Gastrocnemius medialis (tissue), 4 donors: ENCODE measurements around the gene ID2. TPM values are rescaled to one million over a fixed set of nuclear protein-coding genes. Genes with fewer than 3 reads are reported as not detected.

Experiments used
- ATAC-seq, 2 donors: fragments of 150-250 bp; one replicate each; pipeline ENCODE4 v1.9.1; 2016
- DNase-seq, 2 donors: peaks; one replicate each; pipeline ENCODE4 v3.0.0-alpha.2; 2019
- H3K27ac ChIP-seq, 4 donors: fragments of 200-600 bp; sonication (generic); 1 replicate in 1 of 4; 2 replicates in 3 of 4; pipeline ENCODE4 v1.5.1; 2016 to 2018; ENCODE audit warnings: mild to moderate bottlenecking in 2 of 4, moderate library complexity in 1 of 4
- H3K27me3 ChIP-seq, 3 donors: fragments of 200-600 bp; sonication (generic) in 2 of 3; 1 replicate in 1 of 3; 2 replicates in 2 of 3; pipeline versions ENCODE4 v1.5.1 to v1.6.0; 2016 to 2019; ENCODE audit warnings: mild to moderate bottlenecking in 1 of 3, moderate library complexity in 1 of 3
- H3K36me3 ChIP-seq, 2 donors: fragments of 200-600 bp; sonication (generic) in 1 of 2; one replicate each; pipeline ENCODE4 v1.5.1; 2017 to 2018
- H3K4me1 ChIP-seq, 2 donors: fragments of 200-600 bp; sonication (generic) in 1 of 2; one replicate each; pipeline ENCODE4 v1.5.1; 2016 to 2017; ENCODE audit warnings: mild to moderate bottlenecking in 2 of 2
- H3K4me3 ChIP-seq, 4 donors: fragments of 200-600 bp; sonication (generic) in 3 of 4; 1 replicate in 1 of 4; 2 replicates in 3 of 4; pipeline ENCODE4 v1.5.1; 2016 to 2019; ENCODE audit warnings: mild to moderate bottlenecking in 2 of 4
- H3K9me3 ChIP-seq, 3 donors: fragments of 200-600 bp; sonication (generic) in 2 of 3; 1 replicate in 1 of 3; 2 replicates in 2 of 3; pipeline ENCODE4 v1.5.1; 2016 to 2019
- POLR2A ChIP-seq, 2 donors: fragments of 450-650 bp; IDR thresholded peaks; one replicate each; pipeline ENCODE4 v1.6.1; 2017; ENCODE audit warnings: antibody characterized with exemption in 2 of 2, mild to moderate bottlenecking in 2 of 2, moderate library complexity in 2 of 2
- in situ Hi-C, 4 donors: fragments of 200-750 bp; cut with MboI; loops; one replicate each; pipeline versions ENCODE4 v1.15.0 to v1.8.0; 2017; ENCODE audit warnings: low sequenced_read_pairs in 4 of 4
- intact Hi-C: fragments of 100-400 bp; cut with DNase I; formaldehyde crosslinking; loops from one replicate; pipeline ENCODE4 v1.15.1; 2023; ENCODE audit warnings: low total_unique reads
- total RNA-seq, 4 donors: library from RNA; depleted of rRNA; stranded (reverse); fragments of >200 nt; gene quantifications; one replicate each; pipeline versions ENCODE4 v1.1.0 to v1.2.3, GENCODE V29; 2016
- TF ChIP-seq, protein P1 (sequence below), 5 experiments: fragments of 450-650 bp in 3 of 5; fragments of 200-600 bp in 2 of 5; sonication (generic) in 2 of 5; IDR thresholded peaks in 4 of 5; conservative IDR thresholded peaks in 1 of 5; 1 replicate in 4 of 5; 2 replicates in 1 of 5; pipeline ENCODE4 v1.5.1; 2016 to 2019; ENCODE audit warnings: antibody characterized with exemption in 5 of 5, mild to moderate bottlenecking in 3 of 5, moderate library complexity in 3 of 5

Gene ID2
- total RNA-seq, 4 donors from 2014 or later: 16.6 to 35.9 (median 27.4) TPM

DNA sequence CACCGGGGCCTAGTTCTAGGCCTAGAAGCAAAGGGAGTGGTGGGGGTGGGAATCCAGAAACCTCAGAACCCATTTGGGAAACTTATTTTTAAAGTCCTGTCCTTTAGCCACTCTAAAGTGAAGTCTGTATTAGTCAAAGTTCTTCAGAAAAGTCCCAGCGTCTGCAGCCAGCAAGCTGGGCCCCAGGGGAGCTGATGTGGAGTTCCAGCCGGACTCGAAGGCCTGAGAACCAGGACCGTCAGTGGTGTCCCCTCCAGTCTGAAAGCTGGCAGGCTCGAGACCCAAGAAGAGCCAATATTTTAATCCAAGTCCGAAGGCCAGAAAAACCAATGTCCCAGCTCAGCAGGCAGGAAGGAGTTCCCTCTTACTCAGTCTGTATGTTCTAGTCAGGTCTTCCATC, 32.4 kb downstream of the ID2 start:
- H3K27ac ChIP-seq: no peak overlapping the region
- no peaks in the 10 kb centered on the region for H3K9me3 ChIP-seq
- no peak overlapping the region for H3K4me3 ChIP-seq
- ATAC-seq (peak in 1 of 2 donors; percentile 27), DNase-seq (no peak)
- TF ChIP-seq, protein P1, sequence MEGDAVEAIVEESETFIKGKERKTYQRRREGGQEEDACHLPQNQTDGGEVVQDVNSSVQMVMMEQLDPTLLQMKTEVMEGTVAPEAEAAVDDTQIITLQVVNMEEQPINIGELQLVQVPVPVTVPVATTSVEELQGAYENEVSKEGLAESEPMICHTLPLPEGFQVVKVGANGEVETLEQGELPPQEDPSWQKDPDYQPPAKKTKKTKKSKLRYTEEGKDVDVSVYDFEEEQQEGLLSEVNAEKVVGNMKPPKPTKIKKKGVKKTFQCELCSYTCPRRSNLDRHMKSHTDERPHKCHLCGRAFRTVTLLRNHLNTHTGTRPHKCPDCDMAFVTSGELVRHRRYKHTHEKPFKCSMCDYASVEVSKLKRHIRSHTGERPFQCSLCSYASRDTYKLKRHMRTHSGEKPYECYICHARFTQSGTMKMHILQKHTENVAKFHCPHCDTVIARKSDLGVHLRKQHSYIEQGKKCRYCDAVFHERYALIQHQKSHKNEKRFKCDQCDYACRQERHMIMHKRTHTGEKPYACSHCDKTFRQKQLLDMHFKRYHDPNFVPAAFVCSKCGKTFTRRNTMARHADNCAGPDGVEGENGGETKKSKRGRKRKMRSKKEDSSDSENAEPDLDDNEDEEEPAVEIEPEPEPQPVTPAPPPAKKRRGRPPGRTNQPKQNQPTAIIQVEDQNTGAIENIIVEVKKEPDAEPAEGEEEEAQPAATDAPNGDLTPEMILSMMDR (IDR thresholded peaks at IDR 0.05 in 4 of 5, conservative IDR thresholded peaks at IDR 0.05 in 1 of 5): no peak
- no peak for TF ChIP-seq POLR2A (IDR thresholded peaks at IDR 0.05)
- intact Hi-C loops: no loop called here
- H3K36me3 ChIP-seq: no peaks in the 10 kb centered on the region
- no peaks in the 10 kb centered on the region for H3K4me1 ChIP-seq
- no peaks in the 10 kb centered on the region for H3K27me3 ChIP-seq
- in situ Hi-C loops: no loop called here

DNA sequence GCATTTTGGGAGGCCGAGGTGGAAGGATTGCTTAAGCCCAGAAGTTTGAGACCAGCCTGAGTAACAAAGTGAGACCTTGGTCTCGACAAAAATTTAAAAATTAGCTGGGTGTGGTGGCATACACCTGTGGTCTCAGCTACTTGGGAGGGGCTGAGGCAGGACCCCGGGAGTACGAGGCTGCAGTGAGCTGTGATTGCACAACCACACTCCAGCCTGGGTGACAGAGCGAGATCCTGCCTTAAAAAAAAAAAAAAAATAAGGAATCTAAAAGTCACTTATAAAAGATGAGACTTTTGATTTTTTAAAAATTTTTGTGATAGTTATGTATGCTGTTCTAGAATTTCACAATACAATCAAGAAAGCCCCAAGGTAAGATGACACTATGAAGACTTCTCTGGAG, 33.1 kb downstream of the ID2 start:
- ATAC-seq (no peak), DNase-seq (no peak)
- H3K27me3 ChIP-seq: no peaks in the 10 kb centered on the region

DNA sequence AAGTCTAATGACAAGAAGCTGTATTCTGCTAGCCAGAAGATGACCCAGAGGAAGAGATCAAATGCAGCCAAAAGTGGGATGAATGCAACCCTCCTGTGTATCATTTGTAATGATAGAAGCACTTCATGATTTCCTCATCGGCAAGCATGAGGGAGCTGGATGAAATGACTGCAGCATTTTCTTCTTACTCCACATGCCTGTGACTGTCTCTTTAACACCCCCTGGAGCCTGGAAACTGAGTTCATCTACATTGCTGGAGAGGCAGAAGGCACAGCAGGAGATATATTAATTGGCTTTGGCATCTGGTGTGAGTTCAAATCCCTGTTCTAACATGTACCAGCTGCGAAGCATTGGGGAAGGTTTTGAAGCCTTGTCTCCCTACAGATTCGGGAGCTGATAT, 37.7 kb downstream of the ID2 start:
- Histone ChIP-seq H3K9me3 (no peaks in the 10 kb centered on the region), H3K4me3 (no peak overlapping the region), H3K36me3 (no peaks in the 10 kb centered on the region), H3K27me3 (no peaks in the 10 kb centered on the region), H3K27ac (no peak overlapping the region), H3K4me1 (no peaks in the 10 kb centered on the region)
- in situ Hi-C loops (no loop called here), intact Hi-C loops (no loop called here)
- ATAC-seq: peak in 1 of 2 donors; percentile 39
- DNase-seq: no peak
- no peak for TF ChIP-seq POLR2A (IDR thresholded peaks at IDR 0.05)
- TF ChIP-seq, protein P1 (IDR thresholded peaks at IDR 0.05 in 4 of 5, conservative IDR thresholded peaks at IDR 0.05 in 1 of 5): no peak

More for the DNA sequence above, 33.1 kb downstream of the ID2 start:
- H3K4me3 ChIP-seq: no peak overlapping the region
- in situ Hi-C loops (no loop called here), intact Hi-C loops (no loop called here)
- no peaks in the 10 kb centered on the region for H3K36me3 ChIP-seq
- no peak overlapping the region for H3K27ac ChIP-seq
- no peaks in the 10 kb centered on the region for H3K9me3 ChIP-seq
- TF ChIP-seq, protein P1 (IDR thresholded peaks at IDR 0.05 in 4 of 5, conservative IDR thresholded peaks at IDR 0.05 in 1 of 5): no peak
- TF ChIP-seq POLR2A (IDR thresholded peaks at IDR 0.05): no peak
- no peaks in the 10 kb centered on the region for H3K4me1 ChIP-seq

DNA sequence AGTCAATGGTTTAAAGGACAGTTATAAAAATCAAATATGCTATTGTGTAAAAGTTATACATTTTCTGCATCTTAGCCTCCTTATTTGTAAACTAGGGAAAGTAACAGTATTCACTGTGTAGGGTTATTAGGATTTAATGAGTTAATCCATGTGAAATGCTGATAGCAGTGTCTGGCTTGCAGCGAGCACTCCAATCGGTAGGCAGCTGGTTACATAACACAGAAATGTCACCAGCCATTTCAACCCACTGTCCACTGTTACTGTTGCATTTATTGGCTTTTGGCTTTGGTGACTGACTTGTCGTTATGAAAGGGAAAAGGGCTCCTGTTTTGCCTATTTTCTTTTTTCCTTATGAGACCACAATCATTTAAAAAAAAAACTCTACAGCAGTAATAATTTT, 38.9 kb downstream of the ID2 start:
- in situ Hi-C loops: no loop called here
- no peaks in the 10 kb centered on the region for H3K4me1 ChIP-seq

More for the DNA sequence above, 38.9 kb downstream of the ID2 start:
- intact Hi-C loops: no loop called here
- DNase-seq (no peak), ATAC-seq (no peak)
- Histone ChIP-seq H3K36me3 (no peaks in the 10 kb centered on the region), H3K27me3 (no peaks in the 10 kb centered on the region), H3K4me3 (no peak overlapping the region), H3K27ac (no peak overlapping the region), H3K9me3 (no peaks in the 10 kb centered on the region)
- TF ChIP-seq, protein P1 (IDR thresholded peaks at IDR 0.05 in 4 of 5, conservative IDR thresholded peaks at IDR 0.05 in 1 of 5): no peak
- TF ChIP-seq POLR2A (IDR thresholded peaks at IDR 0.05): no peak
